Measurements from ENCODE around the gene AQP4. TPM values are rescaled to one million over a fixed set of nuclear protein-coding genes. Genes with fewer than 3 reads are reported as not detected.

Gene AQP4
- total and polyA plus RNA-seq, 10 of the 15 experiments (the other 5 are each of a cell fraction or from before 2014, with no cell fraction given): 0.10 to 0.18 TPM; not detected in 8

GRCh38 chr18:26827581-26827980 is 37.9 kb downstream of the AQP4 start:
- DNase-seq (ENCODE audit: low read depth, low spot score): no peak
- H3K4me2 ChIP-seq (ENCODE audit: control insufficient read depth, insufficient read depth): no peak overlapping the region
- no peak overlapping the region for H3K4me3 ChIP-seq
- no peak overlapping the region for H3K9ac ChIP-seq (ENCODE audit: control insufficient read depth, insufficient read depth, low read length)
- no peaks in the 10 kb centered on the region for H3K79me2 ChIP-seq (ENCODE audit: control insufficient read depth, insufficient read depth, low read length)
- CTCF ChIA-PET: no interaction called here
- ATAC-seq: no peak
- H3K27me3 ChIP-seq (replicated peaks in 1 of 2; ENCODE audit: control insufficient read depth in 2 of 2, insufficient read depth in 2 of 2, low read length in 1 of 2): no peaks in the 10 kb centered on the region; a peak in 1 of 4 replicates
- RAD21 ChIA-PET (ENCODE audit: unreplicated experiment): no interaction called here
- no peak overlapping the region for H2AFZ ChIP-seq (ENCODE audit: control insufficient read depth, low read depth, low read length)
- H3K9me3 ChIP-seq (replicated peaks; ENCODE audit: control insufficient read depth, insufficient read depth, low read length): no peaks in the 10 kb centered on the region
- in situ Hi-C loops (cut with MboI): no loop called here
- POLR2A ChIA-PET: no interaction called here
- no peak overlapping the region for H3K27ac ChIP-seq (ENCODE audit: control insufficient read depth, insufficient read depth)
- H3K36me3 ChIP-seq (ENCODE audit: control insufficient read depth in 2 of 2, insufficient read depth in 2 of 2, low read length in 1 of 2): no peaks in the 10 kb centered on the region
- no peak for FAIRE-seq
- no peaks in the 10 kb centered on the region for H4K20me1 ChIP-seq (ENCODE audit: control insufficient read depth, insufficient read depth)
- SMC1A ChIA-PET (ENCODE audit: uncharacterized antibody, unreplicated experiment): no interaction called here
- intact Hi-C loops (cut with micrococcal nuclease; ENCODE audit: unreplicated experiment): no loop called here
- H3K4me1 ChIP-seq (ENCODE audit: control insufficient read depth, insufficient read depth, low read length): no peaks in the 10 kb centered on the region
- no peak for TF ChIP-seq JUND (IDR thresholded peaks at IDR 0.05; ENCODE audit: low read depth, low read length)
- TF ChIP-seq KAT2A (conservative IDR thresholded peaks at IDR 0.05; ENCODE audit: control insufficient read depth, low read depth, low read length): no peak
- TF ChIP-seq MTA2 (IDR thresholded peaks at IDR 0.05; ENCODE audit: low read depth): no peak
- no TSS peak for BruUV-seq (replicated peaks)
- 29% methylated on average over 3 of the region's 3 CpGs for WGBS (ENCODE audit: insufficient coverage, insufficient replicate concordance, low lambda C conversion rate, missing lambda C conversion rate)

GRCh38 chr18:26826656-26827235 is 38.8 kb downstream of the AQP4 start:
- Histone ChIP-seq H3K36me3 (ENCODE audit: control insufficient read depth in 2 of 2, insufficient read depth in 2 of 2, low read length in 1 of 2) (no peaks in the 10 kb centered on the region), H3K4me1 (ENCODE audit: control insufficient read depth, insufficient read depth, low read length) (no peaks in the 10 kb centered on the region), H4K20me1 (ENCODE audit: control insufficient read depth, insufficient read depth) (no peaks in the 10 kb centered on the region), H3K27me3 (replicated peaks in 1 of 2; ENCODE audit: control insufficient read depth in 2 of 2, insufficient read depth in 2 of 2, low read length in 1 of 2) (no peaks in the 10 kb centered on the region; a peak in 1 of 4 replicates), H3K9me3 (replicated peaks; ENCODE audit: control insufficient read depth, insufficient read depth, low read length) (no peaks in the 10 kb centered on the region), H3K79me2 (ENCODE audit: control insufficient read depth, insufficient read depth, low read length) (no peaks in the 10 kb centered on the region), H3K9ac (ENCODE audit: control insufficient read depth, insufficient read depth, low read length) (no peak overlapping the region), H2AFZ (ENCODE audit: control insufficient read depth, low read depth, low read length) (no peak overlapping the region), H3K27ac (ENCODE audit: control insufficient read depth, insufficient read depth) (no peak overlapping the region), H3K4me2 (ENCODE audit: control insufficient read depth, insufficient read depth) (no peak overlapping the region), H3K4me3 (no peak overlapping the region)
- BruUV-seq (replicated peaks): no TSS peak
- CTCF ChIA-PET: interaction anchor here (0.7 to 0.8 kb wide), 2 partner anchors 723 to 1322 kb away, joined by 3 to 4 read pairs; no protein-coding TSS in a partner anchor
- no peak for FAIRE-seq
- ATAC-seq: no peak
- SMC1A ChIA-PET (ENCODE audit: uncharacterized antibody, unreplicated experiment): no interaction called here
- in situ Hi-C loops (cut with MboI) (no loop called here), intact Hi-C loops (cut with micrococcal nuclease; ENCODE audit: unreplicated experiment) (no loop called here)
- DNase-seq (ENCODE audit: low read depth, low spot score): no peak
- RAD21 ChIA-PET (ENCODE audit: unreplicated experiment): no interaction called here
- POLR2A ChIA-PET: no interaction called here
- 3% methylated on average over 6 of the region's 6 CpGs for WGBS (ENCODE audit: insufficient coverage, insufficient replicate concordance, low lambda C conversion rate, missing lambda C conversion rate)
- TF ChIP-seq BRCA1 (IDR thresholded peaks at IDR 0.05; ENCODE audit: low read depth, low read length) (no peak), RBBP5 (conservative IDR thresholded peaks at IDR 0.05) (no peak), PRDM15 (CRISPR knock-in tag; IDR thresholded peaks at IDR 0.05) (no peak), SMARCA5 (IDR thresholded peaks at IDR 0.05) (no peak), EZH2 (IDR thresholded peaks at IDR 0.05; ENCODE audit: borderline replicate concordance, control insufficient read depth, low read depth, low read length) (no peak), TCF12 (IDR thresholded peaks at IDR 0.05; ENCODE audit: low read depth, low read length) (no peak), KLF5 (IDR thresholded peaks at IDR 0.05; ENCODE audit: partially characterized antibody) (no peak), RELB (IDR thresholded peaks at IDR 0.05; ENCODE audit: low read depth) (no peak), TAF1 (IDR thresholded peaks at IDR 0.05; ENCODE audit: borderline replicate concordance, low read depth, low read length) (no peak), YBX1 (IDR thresholded peaks at IDR 0.05) (no peak), ZNF384 (IDR thresholded peaks at IDR 0.05; ENCODE audit: borderline replicate concordance, low read depth, low read length) (no peak)

Data from GM12878 (cell line).